Gastrocnemius medialis (tissue), 4 donors: ENCODE measurements around the gene IBTK.

Experiments
- POLR2A ChIP-seq, 2 donors: fragments of 450-650 bp; IDR thresholded peaks; one replicate each; pipeline ENCODE4 v1.6.1; 2017; ENCODE audit warnings: antibody characterized with exemption in 2 of 2, mild to moderate bottlenecking in 2 of 2, moderate library complexity in 2 of 2
- TF ChIP-seq, protein P1 (sequence below), 5 experiments: fragments of 450-650 bp in 3 of 5; fragments of 200-600 bp in 2 of 5; sonication (generic) in 2 of 5; IDR thresholded peaks in 4 of 5; conservative IDR thresholded peaks in 1 of 5; 1 replicate in 4 of 5; 2 replicates in 1 of 5; pipeline ENCODE4 v1.5.1; 2016 to 2019; ENCODE audit warnings: antibody characterized with exemption in 5 of 5, mild to moderate bottlenecking in 3 of 5, moderate library complexity in 3 of 5

DNA sequence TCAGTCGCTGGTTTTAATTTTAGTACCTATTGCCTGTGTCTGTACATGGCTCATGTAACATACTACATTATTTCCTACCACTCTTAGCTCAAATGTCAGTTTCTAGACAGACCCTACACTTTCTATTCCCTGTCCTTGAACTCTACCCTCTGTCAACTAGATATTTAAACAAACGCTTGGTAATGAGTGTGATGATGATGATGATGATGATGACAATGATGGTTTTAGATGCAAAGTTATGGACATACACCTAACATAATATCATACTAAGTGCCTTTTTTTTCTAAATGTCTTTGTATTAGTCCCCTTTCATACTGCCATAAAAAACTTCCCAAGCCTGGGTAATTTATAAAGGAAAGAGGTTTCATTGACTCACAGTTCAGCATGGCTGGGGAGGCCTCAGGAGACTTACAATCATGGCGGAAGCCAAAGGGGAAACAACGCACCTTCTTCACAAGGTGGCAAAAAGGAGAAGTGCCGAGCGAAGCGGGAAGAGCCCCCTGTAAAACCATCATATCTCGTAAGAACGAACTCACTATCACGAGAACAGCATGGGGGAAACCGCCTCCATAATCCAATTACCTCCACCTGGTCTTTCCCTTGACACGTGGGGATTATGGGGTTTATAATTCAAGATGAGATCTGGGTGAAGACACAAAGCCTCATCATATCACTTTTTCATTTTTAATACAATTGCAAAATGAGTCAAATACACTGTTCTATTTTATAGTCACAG lies 87.1 kb downstream of the IBTK start:
- TF ChIP-seq POLR2A (IDR thresholded peaks at IDR 0.05) = no peak
- TF ChIP-seq, protein P1, sequence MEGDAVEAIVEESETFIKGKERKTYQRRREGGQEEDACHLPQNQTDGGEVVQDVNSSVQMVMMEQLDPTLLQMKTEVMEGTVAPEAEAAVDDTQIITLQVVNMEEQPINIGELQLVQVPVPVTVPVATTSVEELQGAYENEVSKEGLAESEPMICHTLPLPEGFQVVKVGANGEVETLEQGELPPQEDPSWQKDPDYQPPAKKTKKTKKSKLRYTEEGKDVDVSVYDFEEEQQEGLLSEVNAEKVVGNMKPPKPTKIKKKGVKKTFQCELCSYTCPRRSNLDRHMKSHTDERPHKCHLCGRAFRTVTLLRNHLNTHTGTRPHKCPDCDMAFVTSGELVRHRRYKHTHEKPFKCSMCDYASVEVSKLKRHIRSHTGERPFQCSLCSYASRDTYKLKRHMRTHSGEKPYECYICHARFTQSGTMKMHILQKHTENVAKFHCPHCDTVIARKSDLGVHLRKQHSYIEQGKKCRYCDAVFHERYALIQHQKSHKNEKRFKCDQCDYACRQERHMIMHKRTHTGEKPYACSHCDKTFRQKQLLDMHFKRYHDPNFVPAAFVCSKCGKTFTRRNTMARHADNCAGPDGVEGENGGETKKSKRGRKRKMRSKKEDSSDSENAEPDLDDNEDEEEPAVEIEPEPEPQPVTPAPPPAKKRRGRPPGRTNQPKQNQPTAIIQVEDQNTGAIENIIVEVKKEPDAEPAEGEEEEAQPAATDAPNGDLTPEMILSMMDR (IDR thresholded peaks at IDR 0.05 in 4 of 5, conservative IDR thresholded peaks at IDR 0.05 in 1 of 5) = no peak
